Measurements from ENCODE around the gene PUS10.
"Not testable (repeated sequence)": the region's sequence is repeated elsewhere in the genome, so short reads cannot be mapped to it uniquely, and the experiment has no call there.

Gene PUS10, protein sequence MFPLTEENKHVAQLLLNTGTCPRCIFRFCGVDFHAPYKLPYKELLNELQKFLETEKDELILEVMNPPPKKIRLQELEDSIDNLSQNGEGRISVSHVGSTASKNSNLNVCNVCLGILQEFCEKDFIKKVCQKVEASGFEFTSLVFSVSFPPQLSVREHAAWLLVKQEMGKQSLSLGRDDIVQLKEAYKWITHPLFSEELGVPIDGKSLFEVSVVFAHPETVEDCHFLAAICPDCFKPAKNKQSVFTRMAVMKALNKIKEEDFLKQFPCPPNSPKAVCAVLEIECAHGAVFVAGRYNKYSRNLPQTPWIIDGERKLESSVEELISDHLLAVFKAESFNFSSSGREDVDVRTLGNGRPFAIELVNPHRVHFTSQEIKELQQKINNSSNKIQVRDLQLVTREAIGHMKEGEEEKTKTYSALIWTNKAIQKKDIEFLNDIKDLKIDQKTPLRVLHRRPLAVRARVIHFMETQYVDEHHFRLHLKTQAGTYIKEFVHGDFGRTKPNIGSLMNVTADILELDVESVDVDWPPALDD

DNA sequence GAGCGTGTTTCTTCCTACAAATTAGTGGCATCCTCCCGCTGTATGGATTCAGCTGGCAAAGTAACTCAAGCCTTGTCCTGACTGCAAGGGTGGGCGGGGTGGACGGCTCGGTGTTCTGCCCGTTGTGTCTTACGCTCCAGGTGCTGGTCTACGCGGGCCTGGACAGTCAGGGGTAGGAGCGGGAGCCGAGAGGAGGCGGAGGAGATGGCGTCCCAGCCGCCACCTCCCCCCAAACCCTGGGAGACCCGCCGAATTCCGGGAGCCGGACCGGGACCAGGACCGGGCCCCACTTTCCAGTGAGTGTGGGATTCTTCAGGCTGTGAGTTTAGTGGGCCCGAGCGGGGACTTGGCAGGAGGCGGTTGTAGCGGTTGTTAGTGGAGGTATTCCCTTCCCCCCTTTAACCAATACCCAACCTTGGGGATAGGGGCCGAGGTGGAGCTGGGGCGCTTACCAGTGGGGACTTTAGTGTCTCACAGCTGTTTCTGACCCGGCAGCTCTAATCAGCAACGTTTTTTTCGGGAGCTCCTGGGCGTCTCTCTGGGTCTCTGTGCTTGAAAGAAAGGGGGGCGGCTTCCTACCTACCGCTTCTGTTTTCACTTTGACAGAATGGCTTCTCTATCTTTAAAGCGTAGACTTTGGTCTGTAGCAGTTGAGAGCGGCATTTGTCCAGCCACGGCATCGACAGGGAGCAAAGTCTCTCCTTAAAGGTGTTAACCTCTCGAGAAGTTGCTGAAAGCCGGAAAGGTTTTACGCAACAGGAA lies at the start of gene PUS10, which contains the start of gene PEX13:
PUS10 (minus strand) TSS at position 700 of the 762 bp plus-strand sequence. CDS start 6,365 bp downstream, outside the sequence.
PEX13 (plus strand) TSS at position 165 of the 762 bp plus-strand sequence; CDS start at position 205, 40 bp downstream.
- DNase-seq (ENCODE audit: low read depth) = peak; percentile 77

DNA sequence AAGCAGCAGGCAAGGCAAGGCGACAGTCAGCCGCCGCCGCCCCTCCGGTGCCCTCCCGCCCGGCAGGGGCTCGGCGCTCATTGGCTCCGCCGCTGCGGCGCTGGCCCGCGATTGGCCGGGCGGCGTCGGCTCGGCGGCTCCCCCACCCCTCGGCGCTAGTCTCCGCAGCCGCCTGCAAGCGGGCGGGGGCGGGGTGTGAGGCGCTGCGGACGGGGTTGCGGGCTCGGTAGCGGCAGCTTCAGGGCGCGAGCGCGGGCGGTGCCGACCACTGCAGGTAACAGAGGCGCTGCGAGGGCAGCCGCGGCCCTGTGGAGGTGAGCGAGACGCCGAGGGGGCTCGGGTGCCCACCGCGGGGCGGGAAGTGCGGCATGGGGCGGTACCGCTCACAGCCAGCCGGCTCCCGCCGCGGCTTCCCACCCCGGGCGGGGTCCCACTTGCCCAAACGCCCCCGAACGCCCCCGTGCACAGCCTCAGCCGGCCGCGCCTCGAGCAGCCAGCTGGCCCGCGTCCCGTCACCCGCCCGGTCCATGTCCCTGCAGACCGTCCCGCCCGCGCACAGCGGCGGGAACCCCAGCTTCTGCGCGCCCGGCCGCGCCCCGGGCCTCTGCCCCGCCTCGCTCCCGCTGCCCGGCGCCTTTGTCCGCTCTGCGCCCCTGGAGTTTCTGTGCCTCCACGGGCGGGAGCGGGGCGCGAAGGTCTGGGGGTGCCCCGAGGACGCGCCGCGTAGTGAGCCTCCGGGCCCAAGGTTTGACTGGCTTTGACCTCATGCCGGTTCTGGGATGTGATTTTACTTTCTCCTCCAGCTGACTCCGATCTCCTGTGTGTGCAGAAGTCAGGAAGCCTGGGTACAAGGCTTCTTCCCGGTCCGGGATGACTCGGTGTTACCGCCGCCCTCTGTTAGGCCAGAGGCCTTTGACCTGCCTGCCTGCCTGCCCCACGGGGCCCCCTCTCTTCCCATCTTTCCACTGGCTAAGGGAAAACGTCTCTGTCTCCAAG lies 48.0 kb upstream of the PUS10 start, which contains the start of gene SANBR:
SANBR (plus strand) TSS at position 158 of the 996 bp plus-strand sequence. CDS start 4,480 bp downstream, outside the sequence.
- DNase-seq (ENCODE audit: low read depth) = peak; percentile 89

DNA sequence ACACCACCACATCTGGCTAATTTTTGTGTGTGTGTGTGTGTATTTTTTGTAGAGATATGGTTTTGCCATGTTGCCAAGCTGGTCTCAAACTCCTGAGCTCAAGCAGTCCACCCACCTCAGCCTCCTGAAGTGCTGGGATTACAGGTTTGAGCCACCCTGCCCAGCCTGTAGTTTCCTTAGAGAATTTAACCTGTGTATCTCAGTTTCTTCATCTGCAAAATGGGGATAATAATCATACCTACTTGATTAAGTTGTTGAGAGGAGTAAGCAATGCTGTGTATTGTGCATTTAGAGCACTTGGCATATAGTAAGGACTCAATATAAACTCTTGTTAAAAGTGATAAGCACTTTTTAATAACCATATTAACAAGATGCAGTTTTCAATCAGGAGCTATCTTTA lies 41.3 kb upstream of the PUS10 start:
- DNase-seq (ENCODE audit: low read depth) = no peak

DNA sequence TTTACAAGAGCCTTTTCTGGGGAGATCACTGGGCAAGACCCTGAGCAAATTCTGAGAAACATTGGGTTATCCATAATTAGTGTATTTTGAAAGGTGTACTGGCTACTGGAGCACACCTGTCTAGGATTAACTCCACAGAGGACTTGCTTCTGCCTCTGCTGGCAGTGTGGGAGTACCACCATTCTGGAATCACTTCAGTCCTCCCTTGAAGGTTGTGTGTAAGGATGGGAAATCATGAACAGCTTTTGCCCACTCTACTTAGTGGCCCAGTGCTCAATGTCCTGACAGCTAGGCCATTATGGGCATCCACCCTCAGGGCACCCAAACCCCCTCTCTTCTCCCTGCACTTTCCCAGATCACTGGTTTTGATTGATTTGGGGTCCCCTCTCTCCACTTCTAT lies 39.5 kb upstream of the PUS10 start:
- no peak for DNase-seq (ENCODE audit: low read depth)

DNA sequence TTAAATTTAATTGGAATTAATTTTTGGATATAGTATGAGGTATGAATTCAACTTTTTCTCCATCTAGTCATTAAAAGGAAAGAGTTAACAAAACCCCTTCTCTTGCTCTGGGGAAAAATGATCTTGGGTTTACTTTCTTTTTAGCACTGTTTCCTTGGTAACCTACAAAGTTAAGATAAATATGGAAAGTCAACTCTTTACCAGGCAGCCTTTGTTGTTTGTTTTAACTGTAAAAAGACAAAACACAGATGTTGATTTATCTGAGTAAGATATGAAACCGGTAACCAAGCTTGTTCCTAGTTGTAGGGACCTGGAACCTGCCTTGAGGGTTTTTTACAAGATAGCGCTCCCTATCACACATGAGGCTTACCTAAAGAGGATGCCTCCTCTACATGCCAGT lies 37.5 kb upstream of the PUS10 start:
- DNase-seq (ENCODE audit: low read depth) = peak; percentile 7

DNA sequence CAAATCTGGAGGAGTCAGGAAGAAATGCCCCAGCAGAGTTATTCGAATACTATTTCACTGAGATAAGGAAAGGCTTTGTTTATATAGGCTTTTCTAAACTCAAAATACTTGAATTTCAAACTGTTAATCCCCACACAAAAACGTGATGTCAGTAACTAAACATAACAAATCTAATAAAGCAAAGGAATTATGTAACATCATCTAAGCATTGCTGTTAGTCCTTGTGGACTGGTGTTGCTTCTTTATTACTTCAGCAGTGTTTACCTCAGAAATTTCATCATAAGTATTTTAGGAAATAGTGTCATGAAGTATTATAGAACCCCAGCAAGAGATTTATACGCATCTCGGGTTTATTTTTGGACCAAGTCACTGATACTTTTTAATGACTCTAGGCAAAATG lies 27.9 kb upstream of the PUS10 start:
- no peak for DNase-seq (ENCODE audit: low read depth)

DNA sequence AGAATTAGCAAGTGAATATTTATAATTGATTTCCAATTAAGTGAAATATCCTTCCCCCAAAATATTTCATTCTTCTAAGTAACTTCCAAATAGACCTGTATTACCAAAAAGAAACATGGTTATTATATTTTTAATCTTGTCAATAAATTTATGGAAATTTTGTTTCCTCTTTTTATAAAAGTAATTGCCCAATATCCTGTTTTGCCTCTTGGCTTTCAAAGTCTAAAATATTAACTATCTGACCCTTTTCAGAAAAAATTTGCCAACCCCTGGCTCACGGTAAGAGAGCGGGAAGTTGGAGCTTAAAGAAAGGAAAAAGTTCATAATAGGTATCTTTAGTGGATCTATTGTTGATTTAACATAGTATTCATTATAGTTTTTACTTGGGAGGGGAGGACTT lies 27.2 kb upstream of the PUS10 start:
- no peak for DNase-seq (ENCODE audit: low read depth)

DNA sequence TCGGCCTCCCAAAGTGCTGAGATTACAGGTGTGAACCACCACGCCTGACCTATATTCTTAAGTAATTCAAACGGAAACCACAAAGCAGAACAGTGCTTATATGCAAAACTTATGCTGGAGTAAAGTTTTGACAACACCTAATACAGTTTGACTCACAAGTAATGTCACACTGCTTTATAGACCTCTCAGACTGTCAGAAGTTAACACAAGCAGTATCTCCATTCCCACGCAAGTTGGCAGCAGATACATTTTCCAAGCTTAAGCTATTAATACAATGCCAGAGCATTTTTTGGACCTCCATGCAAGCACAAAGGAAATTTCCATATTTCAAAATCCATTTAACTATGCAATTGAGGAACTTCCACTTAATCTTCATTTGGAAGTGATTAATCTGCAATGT lies 26.6 kb upstream of the PUS10 start:
- no peak for DNase-seq (ENCODE audit: low read depth)

DNA sequence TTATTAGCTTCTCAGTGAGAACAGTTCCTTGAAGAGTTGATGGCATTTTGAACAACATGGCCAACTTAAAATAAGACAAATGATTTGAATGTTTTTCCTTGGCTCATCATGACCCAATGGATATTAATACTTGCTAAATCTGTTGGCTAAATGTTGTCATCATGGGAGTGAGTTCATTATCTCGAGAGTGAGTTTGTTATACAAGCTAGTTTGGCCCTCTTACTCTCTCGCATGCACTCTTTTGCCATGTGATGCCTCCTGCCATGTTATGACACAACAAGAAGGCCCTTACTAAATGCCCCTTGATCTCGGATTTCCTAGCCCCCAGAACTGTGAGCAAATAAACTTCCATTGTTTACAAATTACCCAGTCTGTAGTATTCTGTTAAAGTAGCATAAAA lies 24.8 kb upstream of the PUS10 start:
- no peak for DNase-seq (ENCODE audit: low read depth)

DNA sequence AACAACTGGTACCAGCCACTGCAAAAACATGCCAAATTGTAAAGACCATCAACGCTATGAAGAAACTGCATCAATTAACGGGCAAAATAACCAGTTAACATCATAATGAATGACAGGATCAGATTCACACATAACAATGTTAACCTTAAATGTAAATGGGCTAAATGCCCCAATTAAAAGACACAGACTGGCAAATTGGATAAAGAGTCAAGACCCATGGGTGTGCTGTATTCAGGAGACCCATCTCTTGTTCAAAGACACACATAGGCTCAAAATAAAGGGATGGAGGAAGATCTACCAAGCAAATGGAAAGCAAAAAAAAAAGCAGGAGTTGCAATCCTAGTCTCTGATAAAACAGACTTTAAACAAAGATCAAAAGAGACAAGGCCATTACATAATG lies 18.6 kb upstream of the PUS10 start:
- not testable (repeated sequence) for DNase-seq (ENCODE audit: low read depth)

DNA sequence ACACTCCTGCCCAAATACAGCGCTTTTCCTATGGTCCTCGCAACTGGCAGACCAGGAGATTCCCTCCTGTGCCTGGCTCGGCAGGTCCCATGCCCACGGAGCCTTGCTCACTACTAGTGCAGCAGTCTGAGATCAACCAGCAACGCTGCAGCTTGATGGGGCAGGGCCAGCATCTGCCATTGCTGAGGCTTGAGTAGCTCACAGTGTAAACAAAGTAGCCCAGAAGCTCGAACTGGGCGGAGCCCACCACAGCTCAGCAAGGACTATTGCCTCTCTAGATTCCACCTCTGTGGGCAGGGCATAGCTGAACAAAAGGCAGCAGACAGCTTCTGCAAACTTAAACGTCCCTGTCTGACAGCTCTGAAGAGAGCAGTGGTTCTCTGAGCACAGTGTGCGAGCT lies 16.5 kb upstream of the PUS10 start:
- DNase-seq (ENCODE audit: low read depth) = not testable (repeated sequence)

DNA sequence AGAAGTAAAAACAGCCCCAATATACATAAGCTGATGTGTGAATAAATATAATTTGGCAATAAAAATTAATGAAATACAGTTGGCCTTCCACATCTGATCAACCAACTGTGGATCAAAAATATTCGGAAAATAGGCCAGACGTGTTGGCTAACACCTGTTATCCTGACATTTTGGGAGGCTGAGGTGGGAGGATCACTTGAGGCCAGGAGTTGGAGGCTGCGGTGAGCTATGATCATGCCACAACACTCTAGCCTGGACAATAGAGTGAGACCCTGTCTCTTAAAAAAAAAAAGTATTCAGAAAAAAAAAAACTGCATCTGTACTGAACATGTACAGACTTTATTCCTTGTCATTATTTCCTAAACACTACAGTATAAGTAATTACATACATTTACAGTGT lies 11.5 kb upstream of the PUS10 start:
- no peak for DNase-seq (ENCODE audit: low read depth)

DNA sequence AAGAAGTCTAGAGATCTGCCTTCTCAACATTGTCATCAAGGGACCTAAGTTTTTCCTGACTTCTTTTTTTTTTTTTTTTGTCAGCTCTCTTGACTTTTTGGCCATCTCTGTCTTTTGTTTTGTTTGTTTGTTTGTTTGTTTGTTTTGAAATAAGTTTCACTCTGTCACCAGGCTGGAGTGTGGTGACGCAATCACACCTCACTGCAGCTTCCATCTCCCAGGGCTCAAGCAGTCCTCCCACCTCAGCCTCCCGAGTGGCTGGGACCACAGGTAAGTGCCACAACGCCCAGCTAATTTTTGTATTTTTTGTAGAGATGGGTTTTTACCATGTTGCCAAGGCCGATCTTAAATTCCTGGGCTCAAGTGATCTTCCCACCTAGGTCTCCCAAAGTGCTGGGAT lies 5.6 kb upstream of the PUS10 start:
- no peak for DNase-seq (ENCODE audit: low read depth)

DNA sequence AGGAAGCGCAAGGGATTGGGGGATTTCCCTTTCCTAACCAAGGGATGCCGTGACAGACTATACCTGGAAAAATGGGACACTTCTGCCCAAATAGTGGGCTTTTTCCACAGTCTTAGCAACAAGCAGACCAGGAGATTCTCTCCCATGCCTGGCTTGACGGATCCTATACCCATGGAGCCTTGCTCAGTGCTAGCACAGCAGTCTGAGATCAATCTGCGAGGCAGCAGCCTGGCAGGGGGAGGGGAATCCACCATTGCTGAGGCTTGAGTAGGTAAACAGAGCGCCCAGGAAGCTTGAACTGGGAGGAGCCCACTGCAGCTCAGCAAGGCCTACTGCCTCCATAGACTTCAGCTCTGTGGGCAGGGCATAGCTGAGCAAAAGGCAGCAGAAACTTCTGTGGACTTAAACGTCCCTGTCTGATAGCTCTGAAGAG lies 3.2 kb upstream of the PUS10 start:
- no peak for DNase-seq (ENCODE audit: low read depth)

DNA sequence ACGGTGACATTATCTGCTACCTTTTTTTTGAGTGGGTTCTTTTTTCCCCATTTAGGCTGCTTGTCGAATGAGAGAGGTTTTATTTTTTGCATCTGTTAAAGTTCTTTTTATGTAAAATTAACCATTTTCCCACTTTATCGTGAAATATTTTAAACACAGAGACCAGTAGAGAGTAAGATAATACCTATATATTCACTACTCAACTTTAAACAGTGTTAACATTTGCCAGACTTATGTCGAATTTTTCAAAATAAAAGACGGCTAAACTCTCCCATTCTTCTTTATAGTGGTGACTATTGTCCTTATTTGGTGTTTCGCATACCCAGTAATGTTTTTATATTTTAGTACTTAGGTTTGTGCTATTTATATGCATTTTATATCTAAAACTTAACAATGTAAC lies 743 bp upstream of the PUS10 start:
- DNase-seq (ENCODE audit: low read depth) = no peak

DNA sequence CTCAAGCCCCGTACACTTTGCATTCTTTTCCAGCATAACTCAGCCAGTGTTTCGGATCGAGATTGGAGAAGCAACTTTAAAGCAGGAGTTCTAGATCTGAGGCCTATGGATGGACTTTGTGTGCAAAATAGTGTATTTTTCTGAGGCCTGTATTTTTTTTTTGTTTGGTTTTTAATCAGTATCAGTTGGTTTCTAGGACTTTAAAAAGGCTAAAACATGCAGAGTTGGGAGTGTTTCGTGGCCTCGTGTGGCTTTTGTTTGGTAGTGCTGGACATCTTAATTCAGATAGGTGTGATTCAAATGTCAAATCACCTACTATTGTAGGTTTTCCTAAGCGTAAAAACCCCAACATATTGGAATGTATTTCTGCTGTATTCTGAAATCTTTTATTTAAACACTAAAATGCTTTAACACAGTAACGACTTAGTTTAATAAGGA lies 282 bp upstream of the PUS10 start:
- DNase-seq (ENCODE audit: low read depth) = no peak

DNA sequence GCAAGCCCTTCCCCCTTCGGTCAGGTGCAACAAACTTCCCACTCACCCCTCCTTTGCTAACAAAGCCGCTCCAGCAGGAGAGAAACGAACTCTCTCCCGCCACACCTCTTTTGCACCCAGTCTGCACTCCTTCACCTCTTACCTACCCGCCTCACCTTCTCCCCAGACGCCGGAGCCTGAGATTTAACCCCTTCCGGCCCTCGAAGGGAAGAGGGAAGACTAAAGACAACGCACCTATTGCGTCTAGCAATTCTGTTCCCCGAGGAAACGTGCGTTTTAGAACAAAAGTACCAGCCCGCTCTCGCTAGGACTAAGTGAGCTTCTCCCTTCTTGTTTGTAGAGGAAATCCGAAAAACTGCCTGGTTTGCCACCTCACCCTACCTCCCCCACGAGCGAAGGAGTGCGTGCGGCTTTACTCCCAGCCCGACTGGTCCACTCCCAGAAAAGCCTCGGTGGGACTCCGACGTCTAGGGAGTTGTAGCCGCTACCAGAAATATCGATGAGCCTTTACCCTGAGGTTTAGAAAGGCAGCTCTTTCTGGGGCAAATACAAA lies 976 bp downstream of the PUS10 start:
- peak; percentile 77 for DNase-seq (ENCODE audit: low read depth)

DNA sequence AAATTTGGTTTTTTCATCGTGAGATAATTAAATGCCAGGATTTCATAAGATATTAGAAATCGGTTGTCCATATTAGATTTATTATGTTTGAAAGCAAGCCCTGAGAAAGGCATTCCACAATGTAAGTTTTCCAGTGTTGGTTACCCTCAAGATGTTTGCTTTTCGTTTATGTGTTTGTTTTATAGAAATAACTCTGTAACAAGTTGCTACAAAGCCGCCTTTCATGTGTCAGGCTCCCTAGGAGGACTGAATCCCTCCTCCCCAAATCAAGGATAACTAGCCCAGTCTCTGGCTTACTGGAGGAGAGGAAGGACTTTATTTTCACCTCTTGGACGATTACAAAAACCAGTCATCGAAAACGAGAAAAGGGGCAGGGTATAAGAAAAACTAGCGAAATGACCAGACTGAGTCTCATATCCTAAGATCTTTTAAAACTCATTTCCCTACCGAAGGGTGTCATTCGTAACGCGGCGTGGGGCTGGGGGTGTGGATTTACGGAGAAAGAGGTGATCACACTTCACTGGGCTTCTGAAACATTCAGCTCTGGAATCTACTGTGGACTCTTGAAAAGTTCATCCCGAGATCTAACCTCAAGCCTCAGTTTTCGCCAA lies 1.6 kb downstream of the PUS10 start:
- no peak for DNase-seq (ENCODE audit: low read depth)

DNA sequence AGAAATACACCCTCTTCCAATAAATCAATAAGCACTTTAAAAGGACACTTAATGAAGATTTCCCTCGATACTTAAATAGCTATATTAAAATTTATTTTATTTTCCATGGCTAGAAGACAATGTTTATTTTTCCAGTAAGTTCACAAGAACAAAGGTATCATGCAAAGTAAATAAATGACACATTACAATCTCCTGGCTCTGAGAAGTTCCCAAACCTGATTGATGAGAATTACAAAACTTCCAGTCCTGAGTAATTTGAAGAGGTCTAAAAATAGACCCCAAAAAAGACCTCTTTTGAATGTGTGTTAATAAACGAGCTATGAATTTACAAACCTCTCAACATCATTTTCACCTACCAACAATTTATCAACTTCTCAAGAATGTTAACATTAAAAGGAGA lies 2.1 kb downstream of the PUS10 start:
- no peak for DNase-seq (ENCODE audit: low read depth)

DNA sequence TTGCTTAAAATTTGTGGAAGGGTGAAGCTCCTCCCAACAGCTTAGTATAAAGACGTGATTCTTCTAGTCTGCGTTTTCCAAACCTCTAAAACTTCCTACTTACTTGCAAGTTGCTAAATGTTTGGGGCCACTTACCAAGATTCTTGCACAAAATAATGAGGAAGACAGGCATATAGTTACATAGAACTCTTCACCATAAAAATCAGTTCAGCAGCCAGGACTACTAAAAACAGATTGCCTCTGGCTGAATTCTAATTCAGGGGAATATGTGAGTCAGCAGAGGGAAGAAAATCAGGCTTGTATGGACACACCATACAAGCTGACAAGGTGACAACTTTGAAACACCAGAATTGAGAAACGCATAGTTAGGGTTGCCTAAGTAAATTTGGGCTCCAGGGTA lies 3.3 kb downstream of the PUS10 start:
- peak; percentile 36 for DNase-seq (ENCODE audit: low read depth)

DNA sequence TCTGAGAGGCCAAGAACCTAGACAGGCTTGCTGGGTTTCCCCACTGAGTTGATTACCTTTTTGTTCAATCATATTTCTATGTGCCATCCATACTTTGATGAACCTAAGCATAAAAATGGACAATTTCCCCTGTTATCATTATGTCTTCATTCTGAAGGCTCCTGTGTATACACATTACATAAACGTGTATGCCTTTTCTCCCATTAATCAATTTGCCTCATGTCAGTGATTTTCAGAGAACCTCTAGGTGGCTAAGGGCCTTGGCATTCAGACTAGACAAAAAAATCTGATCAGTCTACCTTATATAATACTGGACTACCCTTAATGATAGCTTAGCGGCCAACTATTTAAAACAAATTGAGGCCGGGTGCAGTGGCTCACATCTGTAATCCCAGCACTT lies 4.7 kb downstream of the PUS10 start:
- DNase-seq (ENCODE audit: low read depth) = no peak

All from EH (cell line).